Mammary epithelial cell (primary cell): ENCODE measurements around the gene KYNU.

Source experiments
- EZH2 ChIP-seq: IDR thresholded peaks from 2 replicates; pipeline ENCODE4 v1.6.1; 2012; ENCODE audit warnings: low read length, inconsistent platforms, borderline replicate concordance
- TF ChIP-seq, protein P1 (sequence below), 2 donors: IDR thresholded peaks in 1 of 2; conservative IDR thresholded peaks in 1 of 2; 2 replicates each; pipeline ENCODE4 v1.5.1; 2011 to 2012; ENCODE audit warnings: inconsistent platforms in 2 of 2, low read length in 2 of 2, mild to moderate bottlenecking in 2 of 2, control low read depth in 1 of 2, low read depth in 1 of 2; ENCODE audit not compliant: insufficient read depth in 1 of 2; ENCODE audit errors: extremely low read depth in 1 of 2

DNA sequence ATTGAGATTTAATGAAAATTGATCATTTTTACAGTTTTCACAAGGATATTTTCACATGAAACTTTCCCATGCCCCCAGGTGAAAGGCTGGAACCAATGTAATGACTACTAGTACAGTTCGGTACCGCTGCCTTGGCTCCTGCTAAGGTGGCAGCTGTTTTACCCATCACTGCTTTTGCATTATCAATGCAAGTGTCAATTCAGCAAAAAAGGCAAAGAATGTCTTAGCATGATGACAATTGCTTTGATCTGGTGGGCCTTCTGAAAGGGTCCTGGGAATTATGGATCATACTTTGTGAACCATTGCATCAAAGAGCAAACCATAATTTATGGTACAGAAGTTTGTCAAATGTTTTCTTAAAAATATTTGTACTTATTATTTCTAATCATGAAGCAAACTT, 107.2 kb downstream of the KYNU start:
- TF ChIP-seq, protein P1, sequence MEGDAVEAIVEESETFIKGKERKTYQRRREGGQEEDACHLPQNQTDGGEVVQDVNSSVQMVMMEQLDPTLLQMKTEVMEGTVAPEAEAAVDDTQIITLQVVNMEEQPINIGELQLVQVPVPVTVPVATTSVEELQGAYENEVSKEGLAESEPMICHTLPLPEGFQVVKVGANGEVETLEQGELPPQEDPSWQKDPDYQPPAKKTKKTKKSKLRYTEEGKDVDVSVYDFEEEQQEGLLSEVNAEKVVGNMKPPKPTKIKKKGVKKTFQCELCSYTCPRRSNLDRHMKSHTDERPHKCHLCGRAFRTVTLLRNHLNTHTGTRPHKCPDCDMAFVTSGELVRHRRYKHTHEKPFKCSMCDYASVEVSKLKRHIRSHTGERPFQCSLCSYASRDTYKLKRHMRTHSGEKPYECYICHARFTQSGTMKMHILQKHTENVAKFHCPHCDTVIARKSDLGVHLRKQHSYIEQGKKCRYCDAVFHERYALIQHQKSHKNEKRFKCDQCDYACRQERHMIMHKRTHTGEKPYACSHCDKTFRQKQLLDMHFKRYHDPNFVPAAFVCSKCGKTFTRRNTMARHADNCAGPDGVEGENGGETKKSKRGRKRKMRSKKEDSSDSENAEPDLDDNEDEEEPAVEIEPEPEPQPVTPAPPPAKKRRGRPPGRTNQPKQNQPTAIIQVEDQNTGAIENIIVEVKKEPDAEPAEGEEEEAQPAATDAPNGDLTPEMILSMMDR (conservative IDR thresholded peaks at IDR 0.05 in 1 of 2, IDR thresholded peaks at IDR 0.05 in 1 of 2; ENCODE audit: extremely low read depth in 1 of 2, insufficient read depth in 1 of 2, low read depth in 1 of 2, low read length in 2 of 2) = no peak
- no peak for TF ChIP-seq EZH2
